Tibial nerve (tissue), 4 donors: ENCODE data around the gene MIPEP. TPM values are rescaled to one million over a fixed set of nuclear protein-coding genes. Genes with fewer than 3 reads are reported as not detected.

Source experiments
- DNase-seq, 2 donors: peaks; one replicate each; pipeline ENCODE4 v3.0.0-alpha.2; 2019; ENCODE audit warnings: low spot score in 2 of 2
- H3K27ac ChIP-seq, 4 donors: fragments of 200-600 bp; sonication (generic) in 3 of 4; one replicate each; pipeline ENCODE4 v1.5.1; 2017 to 2019; ENCODE audit warnings: mild to moderate bottlenecking in 1 of 4
- H3K27me3 ChIP-seq, 2 donors: fragments of 200-600 bp; sonication (generic) in 1 of 2; one replicate each; pipeline versions ENCODE4 v1.5.1 to v1.6.0; 2017 to 2019
- H3K36me3 ChIP-seq, 3 donors: fragments of 200-600 bp; sonication (generic); one replicate each; pipeline ENCODE4 v1.5.1; 2018 to 2019
- H3K4me1 ChIP-seq, 4 donors: fragments of 200-600 bp; sonication (generic) in 3 of 4; one replicate each; pipeline ENCODE4 v1.5.1; 2017 to 2019
- H3K4me3 ChIP-seq, 4 donors: fragments of 200-600 bp; sonication (generic) in 3 of 4; one replicate each; pipeline ENCODE4 v1.5.1; 2017 to 2019; ENCODE audit warnings: mild to moderate bottlenecking in 1 of 4, moderate library complexity in 1 of 4
- H3K9me3 ChIP-seq, 4 donors: fragments of 200-600 bp; sonication (generic) in 3 of 4; one replicate each; pipeline ENCODE4 v1.5.1; 2017 to 2019
- CTCF ChIP-seq, 5 experiments: fragments of 200-600 bp in 3 of 5; fragments of 450-650 bp in 2 of 5; sonication (generic) in 3 of 5; IDR thresholded peaks; one replicate each; pipeline ENCODE4 v1.5.1; 2016 to 2019; ENCODE audit warnings: antibody characterized with exemption in 5 of 5, mild to moderate bottlenecking in 3 of 5, moderate library complexity in 2 of 5
- EP300 ChIP-seq, 2 donors: sonication (generic); formaldehyde crosslinking; IDR thresholded peaks; one replicate each; pipeline ENCODE4 v1.6.1; 2017; ENCODE audit warnings: antibody characterized with exemption in 2 of 2, mild to moderate bottlenecking in 1 of 2
- POLR2A ChIP-seq, 2 donors: fragments of 450-650 bp; IDR thresholded peaks; one replicate each; pipeline ENCODE4 v1.6.1; 2017; ENCODE audit warnings: antibody characterized with exemption in 2 of 2, mild to moderate bottlenecking in 2 of 2, moderate library complexity in 2 of 2
- WGBS, 2 donors: methylation state at CpG; one replicate each; pipeline ENCODE4 v1.1.5; 2018; 5-methylcytosine and 5-hydroxymethylcytosine counted together
- total RNA-seq, 4 donors: library from RNA; depleted of rRNA; stranded (reverse); fragments of >200 nt; gene quantifications; one replicate each; pipeline ENCODE4 v1.1.0, GENCODE V29; 2016

Gene MIPEP
- total RNA-seq, 4 donors from 2014 or later, result 8.4 to 25.8 (median 16.4) TPM

- DNase-seq, result no peak
- 76 to 84% methylated on average over 2 of the region's 2 CpGs for WGBS, 2 donors
- Histone ChIP-seq H3K4me3 (no peak overlapping the region), H3K27ac (no peak overlapping the region), H3K4me1 (no peaks in the 10 kb centered on the region), H3K36me3 (peaks cover 0 to 4% (median 0%) of the 10 kb centered on the region in 3 donors), H3K9me3 (no peaks in the 10 kb centered on the region), H3K27me3 (no peaks in the 10 kb centered on the region)
- TF ChIP-seq POLR2A (IDR thresholded peaks at IDR 0.05), result no peak
- TF ChIP-seq EP300 (IDR thresholded peaks at IDR 0.05), result no peak
- TF ChIP-seq CTCF (IDR thresholded peaks at IDR 0.05), result no peak
Measured at GRCh38 chr13:23778002-23778652, 111.1 kb downstream of the MIPEP start.

- H3K4me3 ChIP-seq, result no peak overlapping the region
- TF ChIP-seq CTCF (IDR thresholded peaks at IDR 0.05) (no peak), EP300 (IDR thresholded peaks at IDR 0.05) (no peak), POLR2A (IDR thresholded peaks at IDR 0.05) (no peak)
- DNase-seq, result no peak
- H3K9me3 ChIP-seq, result no peaks in the 10 kb centered on the region
- WGBS, 2 donors, result 74 to 90% methylated on average over 1 of the region's 1 CpG
- H3K27me3 ChIP-seq, result no peaks in the 10 kb centered on the region
- H3K4me1 ChIP-seq, result no peaks in the 10 kb centered on the region
- peaks cover 0 to 4% (median 0%) of the 10 kb centered on the region in 3 donors for H3K36me3 ChIP-seq
- no peak overlapping the region for H3K27ac ChIP-seq
Measured at GRCh38 chr13:23777575-23777870, 111.7 kb downstream of the MIPEP start.

- Histone ChIP-seq H3K27ac (no peak overlapping the region), H3K4me1 (no peaks in the 10 kb centered on the region), H3K9me3 (no peaks in the 10 kb centered on the region), H3K4me3 (no peak overlapping the region), H3K27me3 (no peaks in the 10 kb centered on the region), H3K36me3 (peaks cover 0 to 4% (median 0%) of the 10 kb centered on the region in 3 donors)
- no peak for DNase-seq
- TF ChIP-seq CTCF (IDR thresholded peaks at IDR 0.05), result no peak
- TF ChIP-seq POLR2A (IDR thresholded peaks at IDR 0.05), result no peak
- WGBS, 2 donors, result 84 to 85% methylated on average over 3 of the region's 3 CpGs
Measured at GRCh38 chr13:23776698-23777574, 112.3 kb downstream of the MIPEP start.

DNA sequence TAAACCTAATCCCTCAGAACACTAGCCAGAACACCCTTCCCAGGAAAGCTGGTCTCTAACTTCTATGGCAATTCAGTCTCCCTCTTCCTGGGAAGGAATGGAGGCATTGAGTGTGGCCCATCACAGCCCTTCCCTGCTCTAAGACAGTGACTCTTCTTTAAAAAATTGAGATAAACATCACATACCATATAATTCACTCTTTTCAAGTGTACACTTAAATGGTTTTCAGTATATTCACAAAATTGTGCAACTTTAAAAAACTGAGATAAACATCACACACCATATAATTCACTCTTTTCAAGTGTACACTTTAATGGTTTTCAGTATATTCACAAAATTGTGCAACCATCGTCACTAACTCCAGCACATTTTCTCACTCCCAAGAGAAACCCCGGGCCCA, 116.5 kb downstream of the MIPEP start:
- no peaks in the 10 kb centered on the region for H3K9me3 ChIP-seq
- no peak for DNase-seq
- 46 to 49% methylated on average over 2 of the region's 2 CpGs for WGBS, 2 donors
- no peak for TF ChIP-seq POLR2A (IDR thresholded peaks at IDR 0.05)
- no peak for TF ChIP-seq EP300 (IDR thresholded peaks at IDR 0.05)
- TF ChIP-seq CTCF (IDR thresholded peaks at IDR 0.05), result no peak
- H3K4me3 ChIP-seq, result no peak overlapping the region
- no peak overlapping the region for H3K27ac ChIP-seq
- no peaks in the 10 kb centered on the region for H3K36me3 ChIP-seq
- no peaks in the 10 kb centered on the region for H3K4me1 ChIP-seq
- no peaks in the 10 kb centered on the region for H3K27me3 ChIP-seq

DNA sequence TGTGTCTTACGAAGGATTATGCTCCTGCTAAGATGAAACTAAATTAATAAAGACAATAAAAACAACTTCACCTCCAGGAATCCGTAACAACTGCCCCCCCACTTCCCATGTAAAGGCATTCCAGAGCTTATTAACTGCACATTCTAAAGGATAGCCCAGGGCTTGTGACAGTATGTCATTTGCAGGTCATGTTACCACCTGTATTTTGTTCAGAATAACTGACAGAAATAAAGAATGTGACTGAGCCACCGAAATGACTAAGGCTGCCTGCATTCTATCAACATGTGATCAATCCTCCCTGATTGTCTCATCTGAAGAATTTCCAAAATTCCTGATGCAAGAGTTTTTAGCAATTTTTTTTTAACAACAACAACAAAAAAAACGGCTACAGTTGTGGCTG, 117.2 kb downstream of the MIPEP start:
- H3K9me3 ChIP-seq, result no peaks in the 10 kb centered on the region
- WGBS, 2 donors, result 72 to 75% methylated on average over 4 of the region's 4 CpGs
- no peak for TF ChIP-seq EP300 (IDR thresholded peaks at IDR 0.05)
- TF ChIP-seq POLR2A (IDR thresholded peaks at IDR 0.05), result no peak
- no peak for TF ChIP-seq CTCF (IDR thresholded peaks at IDR 0.05)
- no peak for DNase-seq
- no peaks in the 10 kb centered on the region for H3K4me1 ChIP-seq
- no peak overlapping the region for H3K4me3 ChIP-seq
- no peaks in the 10 kb centered on the region for H3K36me3 ChIP-seq
- H3K27ac ChIP-seq, result no peak overlapping the region
- H3K27me3 ChIP-seq, result no peaks in the 10 kb centered on the region
